GM12801 (cell line): ENCODE results near the gene KAT2B.

Experiments used
- CTCF ChIP-seq: IDR thresholded peaks from one replicate; pipeline ENCODE4 v1.5.1; 2011; ENCODE audit warnings: control low read depth; ENCODE audit not compliant: insufficient read length; ENCODE audit errors: extremely low read depth

KAT2B gene

GRCh38 chr3:20072422-20072821, 32.2 kb downstream of the KAT2B start:
- TF ChIP-seq CTCF, result no peak

- no peak for TF ChIP-seq CTCF
Measured at GRCh38 chr3:20073068-20073467, 32.8 kb downstream of the KAT2B start.

GRCh38 chr3:20073683-20074082, 33.4 kb downstream of the KAT2B start:
- no peak for TF ChIP-seq CTCF

DNA sequence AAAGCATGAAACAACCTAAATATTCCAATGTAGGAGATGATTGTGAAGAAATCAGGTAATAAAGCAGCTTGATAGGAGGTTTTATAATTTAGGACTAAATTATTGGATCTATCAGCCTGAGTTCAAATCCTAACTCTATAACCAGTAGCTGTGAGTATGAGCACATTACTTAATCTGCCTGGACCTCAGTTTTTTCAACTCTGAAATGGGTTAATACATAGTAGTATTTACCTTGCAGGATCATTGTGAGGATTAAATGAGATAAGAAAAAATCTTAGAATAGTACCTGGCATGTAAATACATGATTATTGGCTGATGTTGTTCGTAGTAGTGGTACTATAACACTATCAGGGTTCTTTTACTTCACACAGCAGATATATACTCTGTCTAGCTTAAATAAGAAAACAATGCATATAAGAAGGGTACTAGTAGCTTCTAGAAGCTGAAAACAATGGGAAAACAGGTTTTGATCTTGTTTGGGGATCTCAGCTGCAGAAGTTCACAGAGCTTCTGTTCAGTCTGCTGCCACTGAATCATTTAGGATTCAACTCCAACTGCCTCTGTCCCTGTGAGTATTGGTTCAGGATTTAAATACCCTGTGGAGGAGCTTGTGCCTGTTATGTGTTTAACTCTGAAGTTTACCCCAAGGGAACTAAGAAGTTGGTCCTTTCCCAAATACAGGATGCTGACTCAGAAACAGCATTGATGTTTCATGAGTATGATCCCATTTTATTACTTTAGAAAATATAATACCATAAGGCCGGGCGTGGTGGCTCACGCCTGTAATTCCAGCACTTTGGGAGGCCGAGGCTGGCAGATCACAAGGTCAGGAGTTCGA, 34.2 kb downstream of the KAT2B start:
- no peak for TF ChIP-seq CTCF

DNA sequence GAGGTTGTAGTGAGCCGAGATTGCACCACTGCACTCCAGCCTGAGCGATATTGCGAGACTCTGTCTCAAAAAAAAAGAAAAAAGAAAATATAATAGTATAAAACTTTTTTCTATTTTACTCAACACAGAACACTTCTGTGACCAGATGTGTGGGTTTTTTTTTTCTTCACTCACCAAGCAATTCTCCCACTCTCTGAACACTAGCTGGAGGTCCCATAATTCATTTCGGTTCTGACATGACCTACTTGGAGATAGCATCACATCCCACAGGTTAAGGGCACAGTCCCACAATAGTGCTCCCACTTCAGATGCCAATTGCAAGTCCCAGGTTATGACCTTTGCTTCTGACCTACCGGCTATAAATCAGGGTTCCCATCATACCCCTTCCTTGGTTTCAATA, 35.0 kb downstream of the KAT2B start:
- no peak for TF ChIP-seq CTCF

GRCh38 chr3:20076296-20076997, 36.2 kb downstream of the KAT2B start:
- TF ChIP-seq CTCF, result no peak

DNA sequence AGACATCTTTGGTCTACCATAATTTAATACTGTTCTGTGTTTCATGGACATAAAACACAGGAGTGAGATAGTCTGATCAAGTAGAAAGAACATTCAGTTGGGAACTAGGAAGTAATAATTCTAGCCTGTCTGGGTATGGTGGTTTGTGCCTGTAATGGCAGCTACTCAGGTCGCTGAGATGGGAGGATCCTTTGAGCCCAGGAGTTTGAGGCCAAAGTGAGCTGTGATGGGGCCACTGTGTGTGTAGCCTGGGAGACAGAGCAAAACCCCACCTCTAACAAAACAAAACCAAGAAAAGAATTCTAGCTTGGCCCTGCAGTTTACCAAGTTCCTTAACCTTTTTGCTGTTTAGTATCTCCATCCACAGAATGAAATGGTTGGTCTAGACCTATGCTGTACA, 36.8 kb downstream of the KAT2B start:
- TF ChIP-seq CTCF, result no peak
